H9 (cell line): ENCODE data around the gene ZFP64. TPM values are rescaled to one million over a fixed set of nuclear protein-coding genes. Genes with fewer than 3 reads are reported as not detected.

ENCODE experiments used
- DNase-seq: peaks from one replicate; pipeline ENCODE4 v3.0.0-alpha.2; 2017
- H2AFZ ChIP-seq: one replicate; pipeline ENCODE4 v1.6.1; 2013; ENCODE audit warnings: mild to moderate bottlenecking, low read length, control low read depth, moderate library complexity
- H2AK5ac ChIP-seq: 2 replicates; pipeline ENCODE4 v1.6.1; 2013; ENCODE audit warnings: low read length, control low read depth, mixed read lengths; ENCODE audit not compliant: insufficient read length
- H2BK120ac ChIP-seq: one replicate; pipeline ENCODE4 v1.6.1; 2013; ENCODE audit warnings: low read depth, mild to moderate bottlenecking, low read length, control low read depth, inconsistent platforms; ENCODE audit not compliant: poor library complexity, severe bottlenecking
- H2BK12ac ChIP-seq: 2 replicates; pipeline ENCODE4 v1.6.1; 2013; ENCODE audit warnings: low read length, control low read depth, mixed read lengths, low read depth; ENCODE audit not compliant: insufficient read length
- H2BK15ac ChIP-seq: 2 replicates; pipeline ENCODE4 v1.6.1; 2013; ENCODE audit warnings: low read depth, low read length, control low read depth
- H2BK20ac ChIP-seq: one replicate; pipeline ENCODE4 v1.6.1; 2013; ENCODE audit warnings: low read depth, mild to moderate bottlenecking, low read length, control low read depth, inconsistent platforms; ENCODE audit not compliant: poor library complexity, severe bottlenecking
- H2BK5ac ChIP-seq: 2 replicates; pipeline ENCODE4 v1.6.1; 2013; ENCODE audit warnings: low read length, control low read depth, mixed read lengths; ENCODE audit not compliant: insufficient read length
- H3K14ac ChIP-seq: 2 replicates; pipeline ENCODE4 v1.6.1; 2013; ENCODE audit warnings: low read length, control low read depth; ENCODE audit not compliant: insufficient read depth
- H3K18ac ChIP-seq: 2 replicates; pipeline ENCODE4 v1.6.1; 2013; ENCODE audit warnings: low read depth, mild to moderate bottlenecking, mixed read lengths, low read length, control low read depth; ENCODE audit not compliant: insufficient read length
- H3K23ac ChIP-seq: 2 replicates; pipeline ENCODE4 v1.6.1; 2013; ENCODE audit warnings: low read length, control low read depth, mixed read lengths, low read depth; ENCODE audit not compliant: insufficient read length
- H3K23me2 ChIP-seq: 2 replicates; pipeline ENCODE4 v1.6.1; 2013; ENCODE audit warnings: low read depth, mild to moderate bottlenecking, mixed read lengths, low read length, control low read depth; ENCODE audit not compliant: insufficient read length, poor library complexity, severe bottlenecking
- H3K27ac ChIP-seq: 2 replicates; pipeline ENCODE4 v1.5.1; 2013; ENCODE audit warnings: low read length, control low read depth, mixed read lengths, low read depth; ENCODE audit not compliant: insufficient read length
- H3K27me3 ChIP-seq: 2 replicates; pipeline ENCODE4 v1.6.1; 2013; ENCODE audit warnings: low read length, control low read depth, inconsistent platforms; ENCODE audit not compliant: insufficient read depth
- H3K4ac ChIP-seq: 2 replicates; pipeline ENCODE4 v1.6.1; 2013; ENCODE audit warnings: low read depth, mild to moderate bottlenecking, control low read depth, inconsistent platforms, low read length, moderate library complexity
- H3K4me1 ChIP-seq: 2 replicates; pipeline ENCODE4 v1.6.1; 2013; ENCODE audit warnings: low read length, control low read depth, inconsistent platforms; ENCODE audit not compliant: insufficient read depth
- H3K4me2 ChIP-seq: 2 replicates; pipeline ENCODE4 v1.6.1; 2013; ENCODE audit warnings: low read length, control low read depth, mixed read lengths; ENCODE audit not compliant: insufficient read length, insufficient read depth
- H3K56ac ChIP-seq: 2 replicates; pipeline ENCODE4 v1.6.1; 2013; ENCODE audit warnings: low read depth, mild to moderate bottlenecking, mixed read lengths, low read length, control low read depth; ENCODE audit not compliant: insufficient read length
- H3K79me1 ChIP-seq: 2 replicates; pipeline ENCODE4 v1.6.1; 2013; ENCODE audit warnings: low read depth, mild to moderate bottlenecking, moderate library complexity, low read length, control low read depth, inconsistent platforms; ENCODE audit not compliant: insufficient read depth, poor library complexity, severe bottlenecking
- H3K79me2 ChIP-seq: 2 replicates; pipeline ENCODE4 v1.6.1; 2013; ENCODE audit warnings: low read length, control low read depth, inconsistent platforms; ENCODE audit not compliant: insufficient read depth
- H3K9ac ChIP-seq: 2 replicates; pipeline ENCODE4 v1.6.1; 2013; ENCODE audit warnings: low read length, control low read depth, mixed read lengths; ENCODE audit not compliant: insufficient read length; ENCODE audit errors: extremely low read depth
- H3K9me3 ChIP-seq: one replicate; pipeline ENCODE4 v1.6.1; 2013; ENCODE audit warnings: low read depth, low read length, inconsistent platforms; ENCODE audit not compliant: control insufficient read depth
- H3T11ph ChIP-seq: one replicate; pipeline ENCODE4 v1.6.1; 2013; ENCODE audit warnings: mild to moderate bottlenecking, low read length, control low read depth, inconsistent platforms
- H4K20me1 ChIP-seq: one replicate; pipeline ENCODE4 v1.6.1; 2013; ENCODE audit not compliant: control insufficient read depth, insufficient read length, insufficient read depth
- H4K5ac ChIP-seq: 2 replicates; pipeline ENCODE4 v1.6.1; 2013; ENCODE audit warnings: low read depth, mild to moderate bottlenecking, mixed read lengths, low read length, control low read depth; ENCODE audit not compliant: insufficient read length
- H4K8ac ChIP-seq: replicated peaks from 2 replicates; pipeline ENCODE4 v1.6.1; 2013; ENCODE audit warnings: low read length, control low read depth, mixed read lengths, low read depth; ENCODE audit not compliant: insufficient read length
- H4K91ac ChIP-seq: 2 replicates; pipeline ENCODE4 v1.6.1; 2013; ENCODE audit warnings: low read depth, mild to moderate bottlenecking, moderate library complexity, mixed read lengths, low read length, control low read depth; ENCODE audit not compliant: insufficient read length
- H3K27ac Mint-ChIP-seq, 3 experiments: 2 replicates in 2 of 3; 3 replicates in 1 of 3; pipeline ENCODE4 v1.8.0; 2020 to 2021; ENCODE audit warnings: mixed read lengths in 3 of 3, mild to moderate bottlenecking in 1 of 3, moderate library complexity in 1 of 3
- H3K27me3 Mint-ChIP-seq: 2 replicates; pipeline ENCODE4 v1.8.0; 2021; ENCODE audit warnings: low read depth, mild to moderate bottlenecking, moderate library complexity, mixed read lengths
- H3K36me3 Mint-ChIP-seq, 3 experiments: 2 replicates in 2 of 3; 3 replicates in 1 of 3; pipeline ENCODE4 v1.8.0; 2020 to 2021; ENCODE audit warnings: low read depth in 3 of 3, mixed read lengths in 3 of 3; ENCODE audit not compliant: insufficient read depth in 1 of 3
- H3K4me1 Mint-ChIP-seq, 2 experiments: 2 replicates each; pipeline ENCODE4 v1.8.0; 2020; ENCODE audit warnings: mixed read lengths in 2 of 2
- H3K4me3 Mint-ChIP-seq, 2 experiments: 2 replicates in 1 of 2; 3 replicates in 1 of 2; pipeline ENCODE4 v1.8.0; 2020 to 2021; ENCODE audit warnings: mild to moderate bottlenecking in 2 of 2, mixed read lengths in 2 of 2, moderate library complexity in 1 of 2
- H3K9me3 Mint-ChIP-seq, 2 experiments: 2 replicates in 1 of 2; 3 replicates in 1 of 2; pipeline ENCODE4 v1.8.0; 2020; ENCODE audit warnings: mild to moderate bottlenecking in 2 of 2, mixed read lengths in 2 of 2, moderate library complexity in 1 of 2
- CTCF ChIP-seq: fragments of 200-600 bp; sonication (generic); conservative IDR thresholded peaks from 3 replicates; pipeline ENCODE4 v1.8.0; 2021; ENCODE audit warnings: antibody characterized with exemption, mild to moderate bottlenecking
- WGBS: extraction: QIAGEN DNeasy Blood & Tissue Kit; methylation state at CpG from one replicate; pipeline ENCODE4 v1.1.7; 2013; ENCODE audit warnings: missing lambda C conversion rate, low lambda C conversion rate, mixed read lengths; ENCODE audit not compliant: insufficient read length; ENCODE audit errors: extremely low coverage; 5-methylcytosine and 5-hydroxymethylcytosine counted together
- total RNA-seq: library from RNA; stranded (reverse); gene quantifications from 2 replicates; pipeline ENCODE4 v1.2.1, GENCODE V29; 2021

The ZFP64 gene
- total RNA-seq, 1 experiment from 2014 or later, result 29.2 TPM

- H2BK5ac ChIP-seq, result no peak overlapping the region
- Mint-ChIP-seq H3K27me3 (no peaks in the 10 kb centered on the region), H3K36me3 (peaks cover 0 to 8% (median 7%) of the 10 kb centered on the region in 3 experiments; a peak in 4 of 7 replicates), H3K27ac (no peak overlapping the region), H3K9me3 (peaks cover 0 to 5% of the 10 kb centered on the region in 2 experiments; a peak in 2 of 5 replicates), H3K4me3 (no peak overlapping the region), H3K4me1 (peaks cover 0 to 2% of the 10 kb centered on the region in 2 experiments; a peak in 2 of 4 replicates)
- H3K27me3 ChIP-seq, result no peaks in the 10 kb centered on the region
- no peaks in the 10 kb centered on the region for H3K23me2 ChIP-seq
- H2BK20ac ChIP-seq, result no peak overlapping the region
- no peaks in the 10 kb centered on the region for H3K79me1 ChIP-seq
- DNase-seq, result no peak
- no peak overlapping the region for H3K56ac ChIP-seq
- no peak overlapping the region for H3K9ac ChIP-seq
- no peak overlapping the region for H2BK12ac ChIP-seq
- no peaks in the 10 kb centered on the region for H3K4me1 ChIP-seq
- H3K9me3 ChIP-seq, result no peaks in the 10 kb centered on the region
- TF ChIP-seq CTCF, result no peak
- H3T11ph ChIP-seq, result no peak overlapping the region
- H3K79me2 ChIP-seq, result no peaks in the 10 kb centered on the region; the same call in 1 of the 2 replicates
- H3K18ac ChIP-seq, result no peak overlapping the region
- no peak overlapping the region for H3K4me2 ChIP-seq
- no CpG with 5 or more reads among the region's 5 CpGs for WGBS
- no peak overlapping the region for H4K5ac ChIP-seq
- H3K14ac ChIP-seq, result no peak overlapping the region
- H4K91ac ChIP-seq, result no peak overlapping the region
- H3K23ac ChIP-seq, result no peak overlapping the region
- no peak overlapping the region for H3K4ac ChIP-seq
- no peak overlapping the region for H2AFZ ChIP-seq
- H4K8ac ChIP-seq, result no peak overlapping the region
- H2BK120ac ChIP-seq, result no peak overlapping the region
- no peak overlapping the region for H2AK5ac ChIP-seq
- H2BK15ac ChIP-seq, result no peak overlapping the region
- no peaks in the 10 kb centered on the region for H4K20me1 ChIP-seq
- H3K27ac ChIP-seq, result no peak overlapping the region
Observed at GRCh38 chr20:52118696-52119095, 72.9 kb downstream of the ZFP64 start.
